GM18505 (cell line): ENCODE results near the gene VAV3.

Source experiments
- ATAC-seq: cut with Tn5 transposase; IDR thresholded peaks from one replicate; pipeline ENCODE4 v1.9.1; 2021; ENCODE audit not compliant: unreplicated experiment
- POLR2A ChIP-seq: IDR thresholded peaks from 4 replicates; pipeline ENCODE4 v1.6.1; 2011; ENCODE audit warnings: borderline replicate concordance; ENCODE audit not compliant: insufficient read depth, insufficient read length; ENCODE audit errors: extremely low read depth

VAV3 gene

GRCh38 chr1:107981277-107981676 lies 16.3 kb upstream of the VAV3 start:
- TF ChIP-seq POLR2A: no peak
- ATAC-seq: no peak

DNA sequence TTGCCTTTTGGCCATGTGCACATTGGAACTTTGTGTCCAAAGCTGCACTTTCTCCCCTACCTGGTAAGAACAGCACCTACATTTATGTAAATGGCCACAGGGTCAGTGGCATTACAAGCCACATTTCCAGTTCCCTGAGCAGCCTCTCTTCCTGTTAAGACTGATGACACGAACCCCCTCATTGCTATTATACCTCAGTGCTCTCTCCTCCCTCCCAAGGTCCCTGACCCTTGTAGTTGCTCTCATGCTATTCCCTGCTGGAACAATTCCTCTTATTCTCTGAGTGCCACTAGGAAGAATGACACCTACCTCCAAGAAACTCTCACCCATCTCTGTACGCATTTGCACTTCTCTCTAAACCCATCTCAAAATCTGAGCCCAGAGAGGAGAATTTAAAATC lies 14.9 kb upstream of the VAV3 start:
- no peak for TF ChIP-seq POLR2A
- ATAC-seq: no peak

DNA sequence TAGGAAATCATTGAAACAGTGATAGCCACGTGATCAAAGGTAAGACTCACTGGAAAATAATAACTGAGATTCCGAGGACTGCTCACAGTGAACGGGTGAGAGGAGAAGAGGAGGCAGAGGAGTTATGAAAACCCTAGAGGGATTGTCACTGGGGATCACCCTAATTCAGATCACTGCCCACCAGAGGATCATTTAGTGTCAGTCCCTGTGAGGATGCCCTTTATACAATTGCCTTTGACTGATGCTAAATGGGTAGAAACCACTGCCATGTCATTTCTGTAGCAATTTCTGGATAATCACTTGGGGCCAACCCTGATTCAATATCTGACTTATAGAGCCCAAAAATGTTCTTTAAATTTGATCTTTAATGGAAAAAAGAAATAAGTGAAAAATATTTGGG lies 14.1 kb upstream of the VAV3 start:
- ATAC-seq: no peak
- no peak for TF ChIP-seq POLR2A

DNA sequence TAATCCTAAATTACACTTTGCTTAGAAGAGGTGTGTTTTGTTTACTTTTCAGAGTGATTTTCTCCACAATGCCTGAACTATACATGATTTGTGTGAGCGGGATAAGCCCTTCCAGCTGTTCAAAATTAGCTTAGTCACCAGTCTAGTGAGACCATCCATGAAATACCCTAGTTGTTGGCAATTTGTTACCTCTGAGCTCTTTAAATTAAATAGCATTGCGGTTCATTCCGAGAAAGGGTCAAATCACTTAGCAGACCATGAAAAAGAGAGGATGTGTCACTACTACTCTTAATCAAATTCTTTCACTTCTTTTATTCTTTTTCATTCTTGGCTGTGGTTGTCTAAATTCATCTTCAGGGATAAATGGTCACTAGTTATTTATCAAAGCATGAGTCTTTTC lies 11.9 kb upstream of the VAV3 start:
- ATAC-seq: no peak
- TF ChIP-seq POLR2A: no peak

- TF ChIP-seq POLR2A: no peak
Observed at GRCh38 chr1:107976431-107976830, 11.5 kb upstream of the VAV3 start.

DNA sequence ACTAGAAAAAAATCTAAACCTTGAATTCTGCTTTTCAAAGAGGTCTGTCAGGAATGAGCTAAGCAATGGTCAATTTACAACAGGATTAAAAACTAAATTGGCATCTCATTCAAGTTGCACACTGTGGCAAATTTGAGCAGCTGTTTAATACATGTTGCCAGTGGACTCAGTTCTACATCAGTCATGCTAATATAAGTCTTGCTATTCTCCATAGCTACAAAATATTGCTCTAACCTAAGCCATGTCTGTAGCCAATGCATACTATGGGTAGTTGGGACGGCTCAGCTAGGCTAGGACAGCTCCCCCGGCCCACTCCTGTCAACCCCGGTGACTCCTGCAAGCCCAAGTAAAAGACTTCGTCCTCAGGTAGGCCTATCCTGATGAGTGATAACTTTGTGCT lies 10.9 kb upstream of the VAV3 start:
- no peak for ATAC-seq
- no peak for TF ChIP-seq POLR2A

More at GRCh38 chr1:107976431-107976830, 11.5 kb upstream of the VAV3 start:
- ATAC-seq: no peak

DNA sequence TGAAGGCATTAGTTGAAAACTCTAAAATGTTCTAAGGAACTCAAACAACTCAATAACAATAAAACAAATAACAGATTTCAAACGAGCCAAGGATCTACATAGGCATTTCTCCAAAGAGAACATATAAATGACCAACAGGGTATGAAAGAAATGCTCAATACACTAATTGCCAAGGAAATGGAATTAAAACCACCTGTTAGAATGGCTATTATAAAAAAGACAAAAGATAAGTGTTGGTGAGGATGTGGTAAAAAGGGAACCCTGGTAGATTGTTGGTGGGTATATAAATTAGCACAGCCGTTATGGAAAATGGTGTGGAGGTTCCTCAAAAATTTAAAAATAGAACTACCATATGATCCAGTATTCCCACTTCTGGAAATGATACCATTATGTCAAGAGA lies 9.1 kb upstream of the VAV3 start:
- no peak for ATAC-seq

GRCh38 chr1:107972391-107973180 lies 7.6 kb upstream of the VAV3 start:
- TF ChIP-seq POLR2A: no peak
- ATAC-seq: no peak

More for the DNA sequence above, 9.1 kb upstream of the VAV3 start:
- TF ChIP-seq POLR2A: no peak

DNA sequence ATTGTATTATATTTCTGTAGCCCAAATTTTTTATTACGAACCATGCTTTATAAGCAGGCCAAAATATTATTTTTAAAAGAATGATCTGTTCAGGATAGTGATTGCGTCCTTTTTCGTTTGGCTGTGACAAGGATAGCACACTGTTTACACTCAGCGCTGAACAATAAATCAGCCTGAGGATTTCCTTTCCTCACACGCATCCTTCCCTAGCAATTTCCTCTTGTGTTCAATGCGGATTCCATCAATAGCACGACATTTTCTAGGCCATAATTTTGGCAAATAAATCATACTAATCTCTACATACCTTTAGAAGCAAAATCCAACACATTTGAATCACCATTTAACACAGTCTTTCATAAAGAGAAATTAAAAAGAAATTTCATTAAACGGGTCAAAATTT lies 1.6 kb upstream of the VAV3 start:
- no peak for TF ChIP-seq POLR2A

GRCh38 chr1:107964336-107965109 lies 457 bp downstream of the VAV3 start:
- no peak for ATAC-seq
- no peak for TF ChIP-seq POLR2A

More for the DNA sequence above, 1.6 kb upstream of the VAV3 start:
- ATAC-seq: no peak

- ATAC-seq: peak; percentile 84
- TF ChIP-seq POLR2A: no peak
Observed at GRCh38 chr1:107963601-107964335, 1.2 kb downstream of the VAV3 start.

GRCh38 chr1:107963008-107963407 lies 2.0 kb downstream of the VAV3 start:
- no peak for TF ChIP-seq POLR2A
- no peak for ATAC-seq

DNA sequence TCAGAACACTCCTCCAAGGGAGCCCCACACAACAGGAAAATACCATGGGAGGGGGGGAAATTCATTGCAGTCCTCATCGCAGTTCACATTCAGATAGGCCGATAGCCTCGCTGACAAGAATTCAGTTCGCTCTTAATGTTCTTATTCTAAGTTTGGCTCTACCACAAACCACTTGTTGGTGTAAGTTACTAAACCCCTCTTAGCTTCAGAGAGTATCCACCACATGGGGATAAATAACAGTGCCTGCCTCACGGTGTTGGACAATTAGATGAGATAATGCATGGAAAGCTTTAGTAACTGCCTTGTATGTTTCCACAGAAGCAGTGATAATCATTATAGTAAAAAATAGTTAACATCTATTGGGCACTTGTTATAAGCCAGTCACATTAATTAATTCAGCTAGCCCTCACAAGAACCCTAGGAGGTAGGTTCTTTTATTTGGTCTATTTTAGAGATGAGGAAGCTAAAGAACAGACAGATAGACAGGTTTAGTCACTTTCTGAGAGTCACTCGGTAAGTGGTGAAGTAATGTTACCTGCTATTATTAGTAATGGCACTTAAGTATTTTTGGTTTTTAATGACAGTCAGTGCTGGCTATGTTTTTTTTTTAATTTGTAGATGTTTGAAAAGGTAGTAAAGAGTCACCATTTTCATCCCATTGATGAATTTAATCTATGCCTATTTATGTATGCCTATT lies 10.1 kb downstream of the VAV3 start:
- no peak for TF ChIP-seq POLR2A
- no peak for ATAC-seq
